ENCODE measurements around the gene CYP4F11. TPM values are rescaled to one million over a fixed set of nuclear protein-coding genes. Genes with fewer than 3 reads are reported as not detected.
"Not testable (repeated sequence)": the region's sequence is repeated elsewhere in the genome, so short reads cannot be mapped to it uniquely, and the experiment has no call there.

The CYP4F11 gene
- total RNA-seq, 1 donor from 2014 or later, result 0.24 TPM

- DNase-seq (ENCODE audit: low spot score), result no peak
Observed at GRCh38 chr19:15923702-15924101, 10.6 kb downstream of the CYP4F11 start.

GRCh38 chr19:15922021-15922420, 12.3 kb downstream of the CYP4F11 start:
- no peak for DNase-seq (ENCODE audit: low spot score)

- DNase-seq (ENCODE audit: low spot score), result no peak
Observed at GRCh38 chr19:15919243-15919642, 15.1 kb downstream of the CYP4F11 start.

GRCh38 chr19:15915109-15915508, 19.2 kb downstream of the CYP4F11 start:
- no peak for DNase-seq (ENCODE audit: low spot score)

- DNase-seq (ENCODE audit: low spot score), result no peak
Observed at GRCh38 chr19:15913830-15914229, 20.5 kb downstream of the CYP4F11 start.

GRCh38 chr19:15913384-15913783, 20.9 kb downstream of the CYP4F11 start:
- no peak for DNase-seq (ENCODE audit: low spot score)

- no peak for DNase-seq (ENCODE audit: low spot score)
Observed at GRCh38 chr19:15911599-15912235, 22.6 kb downstream of the CYP4F11 start.

GRCh38 chr19:15905026-15905425, 29.3 kb downstream of the CYP4F11 start:
- DNase-seq (ENCODE audit: low spot score), result no peak

GRCh38 chr19:15902898-15903297, 31.4 kb downstream of the CYP4F11 start:
- DNase-seq (ENCODE audit: low spot score), result not testable (repeated sequence)

GRCh38 chr19:15902254-15902653, 32.1 kb downstream of the CYP4F11 start:
- no peak for DNase-seq (ENCODE audit: low spot score)

- DNase-seq (ENCODE audit: low spot score), result no peak
Observed at GRCh38 chr19:15900504-15900903, 33.8 kb downstream of the CYP4F11 start.

GRCh38 chr19:15900032-15900431, 34.3 kb downstream of the CYP4F11 start:
- not testable (repeated sequence) for DNase-seq (ENCODE audit: low spot score)

- DNase-seq (ENCODE audit: low spot score), result not testable (repeated sequence)
Observed at GRCh38 chr19:15899561-15899960, 34.8 kb downstream of the CYP4F11 start.

- no peak for DNase-seq (ENCODE audit: low spot score)
Observed at GRCh38 chr19:15897738-15898276, 36.5 kb downstream of the CYP4F11 start, which contains the start of gene CYP4F2. Gene CYP4F2, minus strand, starts transcription at chr19:15898074. Its CDS starts 463 bp downstream, at chr19:15897611.

- DNase-seq (ENCODE audit: low spot score), result no peak
Observed at GRCh38 chr19:15897026-15897737, 37.1 kb downstream of the CYP4F11 start.

GRCh38 chr19:15895876-15896430, 38.4 kb downstream of the CYP4F11 start:
- no peak for DNase-seq (ENCODE audit: low spot score)

GRCh38 chr19:15894359-15894758, 40.0 kb downstream of the CYP4F11 start:
- no peak for DNase-seq (ENCODE audit: low spot score)

GRCh38 chr19:15893477-15893876, 40.9 kb downstream of the CYP4F11 start:
- DNase-seq (ENCODE audit: low spot score), result no peak

GRCh38 chr19:15892012-15892411, 42.3 kb downstream of the CYP4F11 start:
- DNase-seq (ENCODE audit: low spot score), result no peak

- no peak for DNase-seq (ENCODE audit: low spot score)
Observed at GRCh38 chr19:15891434-15891833, 42.9 kb downstream of the CYP4F11 start.

- not testable (repeated sequence) for DNase-seq (ENCODE audit: low spot score)
Observed at GRCh38 chr19:15889339-15889738, 45.0 kb downstream of the CYP4F11 start.

GRCh38 chr19:15885919-15886318, 48.4 kb downstream of the CYP4F11 start:
- DNase-seq (ENCODE audit: low spot score), result no peak

GRCh38 chr19:15885167-15885566, 49.2 kb downstream of the CYP4F11 start:
- no peak for DNase-seq (ENCODE audit: low spot score)
